ENCODE data around the gene ABR.
"Not testable (repeated sequence)": the region's sequence is repeated elsewhere in the genome, so short reads cannot be mapped to it uniquely, and the experiment has no call there.

Gene ABR

GRCh38 chr17:1074886-1075605 is 104.7 kb downstream of the ABR start:
- DNase-seq (ENCODE audit: extremely low read depth in 1 of 2, low read depth in 1 of 2) = no peak

DNA sequence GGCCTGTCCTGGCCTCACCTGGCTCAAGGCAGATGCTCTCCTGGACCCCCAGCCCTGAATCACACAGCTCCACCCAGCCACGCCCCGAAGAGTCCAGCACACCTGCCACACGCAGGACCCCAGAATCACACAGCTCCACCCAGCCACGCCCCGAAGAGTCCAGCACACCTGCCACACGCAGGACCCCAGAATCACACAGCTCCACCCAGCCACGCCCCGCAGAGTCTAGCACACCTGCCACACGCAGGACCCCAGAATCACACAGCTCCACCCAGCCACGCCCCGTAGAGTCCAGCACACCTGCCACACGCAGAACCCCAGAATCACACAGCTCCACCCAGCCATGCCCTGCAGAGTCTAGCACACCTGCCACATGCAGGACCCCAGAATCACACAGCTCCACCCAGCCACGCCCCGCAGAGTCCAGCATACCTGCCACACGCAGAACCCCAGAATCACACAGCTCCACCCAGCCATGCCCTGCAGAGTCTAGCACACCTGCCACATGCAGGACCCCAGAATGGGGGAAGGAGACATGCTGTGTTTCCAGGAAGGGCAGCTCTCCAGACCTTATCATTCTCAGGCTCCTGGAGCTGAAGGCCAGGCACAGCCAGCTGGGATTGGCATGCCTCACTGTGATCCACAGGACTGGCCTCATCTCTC is 105.7 kb downstream of the ABR start:
- DNase-seq (ENCODE audit: extremely low read depth in 1 of 2, low read depth in 1 of 2) = not testable (repeated sequence)

DNA sequence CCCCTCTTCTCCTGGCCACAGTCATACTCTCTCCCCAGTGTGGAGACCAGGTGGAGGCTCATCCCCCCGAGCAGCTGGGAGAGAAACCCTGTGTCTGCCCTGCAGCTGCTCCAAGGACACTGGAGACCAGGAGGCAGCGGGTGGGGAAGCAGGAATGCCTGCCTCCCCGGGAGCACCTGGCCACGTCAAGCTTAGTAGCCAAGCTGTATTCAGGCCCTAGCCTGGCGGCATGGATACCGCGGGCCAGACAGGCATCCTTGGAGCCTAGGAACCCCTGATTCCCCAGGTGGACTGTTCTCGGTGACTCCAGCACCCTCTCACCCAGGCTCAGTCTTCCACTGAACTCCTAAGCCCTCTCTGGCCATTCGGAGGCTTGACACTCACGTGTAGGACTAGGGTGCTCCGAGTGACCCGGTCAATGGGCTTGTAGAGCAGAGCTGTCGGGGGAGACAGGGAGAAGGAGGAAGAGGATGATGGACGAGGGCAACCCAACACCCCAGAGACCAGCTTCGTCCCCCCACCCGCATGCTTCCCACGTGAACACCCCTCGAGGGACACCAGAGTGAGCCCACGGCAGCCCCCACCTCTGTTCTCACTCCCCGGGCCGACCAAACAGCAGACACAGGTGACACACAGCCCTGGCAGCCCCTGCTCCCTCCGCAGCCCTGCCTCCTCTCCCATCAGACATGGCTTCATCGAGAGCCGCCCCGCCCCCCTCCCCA is 106.4 kb downstream of the ABR start:
- no peak for DNase-seq (ENCODE audit: extremely low read depth in 1 of 2, low read depth in 1 of 2)

GRCh38 chr17:1072551-1072961 is 107.2 kb downstream of the ABR start:
- no peak for DNase-seq (ENCODE audit: extremely low read depth in 1 of 2, low read depth in 1 of 2)

DNA sequence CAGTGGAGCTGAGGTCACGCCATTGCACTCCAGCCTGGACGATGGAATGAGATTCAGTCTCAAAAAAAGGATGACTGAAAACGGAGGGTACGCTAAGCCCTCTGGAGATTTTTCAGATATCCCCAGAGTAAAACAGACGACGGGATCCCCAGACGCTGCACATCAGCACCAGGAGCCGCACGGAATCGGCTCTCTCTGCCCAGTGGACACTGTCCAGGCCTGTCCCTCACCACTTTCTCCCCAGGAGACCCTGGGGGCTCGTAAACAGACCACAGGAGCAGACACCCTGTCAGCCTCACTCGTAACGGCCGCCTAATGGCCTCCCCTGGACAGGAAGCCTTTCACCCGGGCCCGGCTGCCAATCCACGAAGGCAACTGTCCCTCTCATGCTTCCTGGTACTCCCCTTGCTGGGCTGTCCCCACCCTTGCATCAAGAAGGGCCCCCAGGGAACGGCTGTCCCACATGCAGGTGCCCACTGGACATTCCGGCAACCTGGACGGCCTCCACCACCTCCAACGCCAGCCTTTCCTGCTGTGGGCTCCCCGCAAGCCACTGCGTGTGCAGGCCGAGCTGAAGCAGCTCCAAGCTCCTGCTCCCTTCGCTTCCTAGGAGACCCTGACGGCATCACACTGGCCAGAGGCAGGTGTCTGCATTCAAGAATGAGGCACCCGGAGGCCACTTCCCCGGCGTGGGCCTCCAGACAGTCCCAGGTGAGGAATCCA is 108.5 kb downstream of the ABR start:
- no peak for DNase-seq (ENCODE audit: extremely low read depth in 1 of 2, low read depth in 1 of 2)

DNA sequence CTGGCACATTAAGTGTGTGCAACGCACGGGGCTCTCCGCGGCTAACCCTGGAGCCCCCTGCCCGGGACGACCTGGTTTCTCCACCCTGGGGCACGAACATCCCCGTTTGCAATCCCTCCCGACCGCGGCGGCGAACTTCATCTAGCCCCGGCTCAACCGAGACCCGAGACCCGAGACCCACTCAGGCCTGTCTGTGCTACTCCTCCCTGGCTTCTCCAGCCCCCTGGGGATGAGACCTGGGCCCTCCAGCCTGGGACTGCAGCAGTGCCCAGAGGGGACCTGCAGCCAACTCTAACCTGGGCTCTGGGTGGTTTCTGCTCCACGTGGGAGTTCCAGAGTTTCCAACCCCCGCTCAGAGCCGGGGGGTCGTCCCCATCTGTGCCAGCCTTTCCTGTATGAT is 109.4 kb downstream of the ABR start:
- DNase-seq (ENCODE audit: extremely low read depth in 1 of 2, low read depth in 1 of 2) = no peak

GRCh38 chr17:1069847-1070246 is 109.9 kb downstream of the ABR start:
- no peak for DNase-seq (ENCODE audit: extremely low read depth in 1 of 2, low read depth in 1 of 2)

DNA sequence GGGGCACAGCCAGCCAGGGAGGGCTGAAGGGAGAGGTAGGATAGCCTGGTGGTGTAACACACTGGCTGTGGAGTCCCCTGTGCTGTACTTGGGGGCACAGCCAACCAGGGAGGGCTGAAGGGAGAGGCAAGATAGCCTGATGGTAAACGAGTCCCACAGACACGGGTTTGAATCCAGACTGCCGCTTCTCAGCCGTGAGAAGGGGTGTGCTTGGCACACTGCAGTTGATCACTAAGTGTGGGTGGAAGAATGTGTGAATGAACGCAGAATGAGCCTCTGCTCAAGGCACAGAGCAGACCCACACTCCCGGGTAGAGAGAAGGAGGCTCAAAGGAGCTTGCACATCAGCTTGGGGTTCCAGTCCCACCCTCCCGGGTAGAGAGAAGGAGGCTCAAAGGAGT is 111.4 kb downstream of the ABR start:
- DNase-seq (ENCODE audit: extremely low read depth in 1 of 2, low read depth in 1 of 2) = no peak

- DNase-seq (ENCODE audit: extremely low read depth in 1 of 2, low read depth in 1 of 2) = no peak
These were observed 112.4 kb downstream of the ABR start for GRCh38 chr17:1067282-1067956.

GRCh38 chr17:1065416-1065815 is 114.4 kb downstream of the ABR start:
- DNase-seq (ENCODE audit: extremely low read depth in 1 of 2, low read depth in 1 of 2) = not testable (repeated sequence)

- DNase-seq (ENCODE audit: extremely low read depth in 1 of 2, low read depth in 1 of 2) = peak in 1 of 2 donors; percentile 28
These were observed 118.8 kb downstream of the ABR start for GRCh38 chr17:1060991-1061390.

DNA sequence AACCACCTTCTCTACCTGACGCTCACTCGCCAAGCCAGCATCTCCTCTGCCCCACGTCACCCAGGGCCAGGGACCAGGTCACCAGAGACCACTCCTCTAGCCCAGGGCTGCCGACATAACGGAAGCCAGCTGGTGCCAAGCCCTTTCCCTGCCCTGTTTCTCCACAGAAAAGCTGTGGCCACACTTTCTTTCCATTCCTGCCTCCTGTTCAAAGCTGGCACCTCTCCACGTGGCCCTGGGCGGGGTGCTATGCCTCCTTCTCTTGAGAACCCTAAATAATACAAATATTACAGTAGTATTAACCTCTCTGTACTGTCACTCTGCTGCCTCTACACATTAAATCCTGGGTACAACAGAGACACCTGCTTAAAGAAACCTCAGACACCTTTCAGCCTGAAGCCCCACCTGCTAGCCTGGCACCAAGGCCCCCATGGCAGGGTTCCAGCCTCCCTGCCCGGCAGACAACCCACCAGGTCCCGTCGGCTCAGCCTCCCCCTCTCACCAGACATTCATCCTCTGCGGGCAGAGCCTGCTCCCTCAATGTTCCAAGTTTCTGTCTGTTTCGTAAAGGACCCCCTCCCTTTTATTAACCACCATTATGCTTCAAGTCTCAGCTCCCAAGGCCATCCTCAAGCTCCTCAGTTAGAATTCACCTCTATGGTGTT is 120.5 kb downstream of the ABR start:
- no peak for DNase-seq (ENCODE audit: extremely low read depth in 1 of 2, low read depth in 1 of 2)

- DNase-seq (ENCODE audit: extremely low read depth in 1 of 2, low read depth in 1 of 2) = peak; percentile 18 to 34
These were observed 121.2 kb downstream of the ABR start for GRCh38 chr17:1058423-1059130.

- no peak for DNase-seq (ENCODE audit: extremely low read depth in 1 of 2, low read depth in 1 of 2)
These were observed 123.0 kb downstream of the ABR start for GRCh38 chr17:1056761-1057160.

GRCh38 chr17:1055751-1056645 is 123.8 kb downstream of the ABR start:
- peak in 1 of 2 donors; percentile 22 for DNase-seq (ENCODE audit: extremely low read depth in 1 of 2, low read depth in 1 of 2)

- no peak for DNase-seq (ENCODE audit: extremely low read depth in 1 of 2, low read depth in 1 of 2)
These were observed 124.5 kb downstream of the ABR start for GRCh38 chr17:1055231-1055630.

DNA sequence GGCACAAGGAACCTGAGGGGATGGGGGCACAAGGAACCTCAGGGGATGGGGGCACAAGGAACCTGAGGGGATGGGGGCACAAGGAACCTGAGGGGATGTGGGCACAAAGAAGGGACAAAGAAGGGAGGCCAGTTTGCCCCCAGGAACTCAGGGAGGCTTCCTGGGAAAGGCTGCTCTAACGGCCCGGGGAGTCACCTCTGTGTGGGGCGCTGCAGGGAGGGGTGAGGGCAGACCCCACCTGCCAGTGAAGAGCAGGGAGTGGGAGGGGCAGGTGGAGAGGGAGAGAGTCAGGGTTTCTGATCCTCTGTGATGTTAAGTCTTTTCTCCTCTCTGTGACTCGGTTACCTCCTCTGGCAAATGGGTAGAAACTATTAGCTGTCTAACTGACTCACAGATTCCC is 125.1 kb downstream of the ABR start:
- DNase-seq (ENCODE audit: extremely low read depth in 1 of 2, low read depth in 1 of 2) = no peak

GRCh38 chr17:1053661-1054360 is 126.0 kb downstream of the ABR start:
- DNase-seq (ENCODE audit: extremely low read depth in 1 of 2, low read depth in 1 of 2) = no peak
